IMR-90 (cell line): Measurements from ENCODE around the gene CTBP1. TPM values are rescaled to one million over a fixed set of nuclear protein-coding genes. Genes with fewer than 3 reads are reported as not detected.

ENCODE experiments used
- ATAC-seq: fragments of 200-7000 bp; cut with Tn5 transposase; 2 replicates; pipeline ENCODE4 v1.9.1; 2020; ENCODE audit warnings: low read depth, mild to moderate bottlenecking, moderate library complexity
- BruUV-seq: library from RNA; stranded (reverse); fragments of 400-500 nt; replicated peaks from 2 replicates; lab custom pipeline; 2021; lab: Mats Ljungman, UMichigan
- CTCF ChIA-PET: fragments of 300-600 bp; formaldehyde crosslinking; extraction: SDS; loops from one replicate; lab custom pipeline; 2021; ENCODE audit warnings: antibody characterized with exemption; lab: Yijun Ruan, JAX
- POLR2A ChIA-PET: fragments of 300-600 bp; sonication (Branson Sonifier 250); formaldehyde crosslinking; loops from one replicate; lab custom pipeline; 2022; ENCODE audit warnings: antibody characterized with exemption; ENCODE audit not compliant: unreplicated experiment; lab: Charles Lee
- DNase-seq: peaks from one replicate; pipeline ENCODE4 v3.0.0; 2013
- H2AFZ ChIP-seq: replicated peaks from 2 replicates; pipeline ENCODE3; 2013; ENCODE audit warnings: low read length, mild to moderate bottlenecking; ENCODE audit not compliant: poor library complexity
- H2AK5ac ChIP-seq: 2 replicates; pipeline ENCODE4 v1.6.1; 2013; ENCODE audit warnings: low read depth, low read length, inconsistent platforms
- H2AK9ac ChIP-seq: replicated peaks from 2 replicates; pipeline ENCODE3; 2013; ENCODE audit warnings: mild to moderate bottlenecking, low read depth, low read length, moderate library complexity; ENCODE audit not compliant: poor library complexity
- H2BK120ac ChIP-seq: 2 replicates; pipeline ENCODE4 v1.6.1; 2013; ENCODE audit warnings: low read depth, low read length, inconsistent platforms
- H2BK15ac ChIP-seq: 3 replicates; pipeline ENCODE4 v1.6.1; 2013; ENCODE audit warnings: low read depth, low read length, inconsistent platforms
- H2BK20ac ChIP-seq: 2 replicates; pipeline ENCODE4 v1.6.1; 2013; ENCODE audit warnings: low read depth, mild to moderate bottlenecking, inconsistent platforms, low read length, moderate library complexity
- H2BK5ac ChIP-seq: 2 replicates; pipeline ENCODE4 v1.6.1; 2013; ENCODE audit warnings: mild to moderate bottlenecking, low read depth, low read length, inconsistent platforms; ENCODE audit not compliant: poor library complexity, severe bottlenecking
- H3K14ac ChIP-seq: replicated peaks from 2 replicates; pipeline ENCODE4 v1.6.1; 2013; ENCODE audit warnings: low read depth, low read length, inconsistent platforms
- H3K18ac ChIP-seq: 2 replicates; pipeline ENCODE4 v1.6.1; 2013; ENCODE audit warnings: low read depth, low read length, control low read depth
- H3K23ac ChIP-seq: 2 replicates; pipeline ENCODE4 v1.6.1; 2013; ENCODE audit warnings: low read depth, low read length, inconsistent platforms
- H3K27ac ChIP-seq: 2 replicates; pipeline ENCODE4 v1.5.1; 2013; ENCODE audit warnings: mild to moderate bottlenecking, control low read depth, low read length; ENCODE audit not compliant: insufficient read depth
- H3K27me3 ChIP-seq: 2 replicates; pipeline ENCODE4 v1.6.1; 2013; ENCODE audit warnings: low read length; ENCODE audit not compliant: control insufficient read depth, insufficient read depth
- H3K36me3 ChIP-seq: 2 replicates; pipeline ENCODE4 v1.6.1; 2013; ENCODE audit warnings: low read length, mixed read lengths; ENCODE audit not compliant: control insufficient read depth, insufficient read depth
- H3K4ac ChIP-seq: 2 replicates; pipeline ENCODE4 v1.6.1; 2013; ENCODE audit warnings: low read depth, low read length, inconsistent platforms
- H3K4me1 ChIP-seq: 2 replicates; pipeline ENCODE4 v1.6.1; 2013; ENCODE audit warnings: low read length, mixed read lengths; ENCODE audit not compliant: control insufficient read depth, insufficient read depth
- H3K4me2 ChIP-seq: 2 replicates; pipeline ENCODE4 v1.6.1; 2013; ENCODE audit warnings: low read depth, mild to moderate bottlenecking, control low read depth, low read length, moderate library complexity
- H3K4me3 ChIP-seq: 2 replicates; pipeline ENCODE4 v1.5.1; 2013; ENCODE audit warnings: low read depth, mild to moderate bottlenecking, control low read depth, low read length, moderate library complexity; ENCODE audit not compliant: insufficient read depth
- H3K56ac ChIP-seq: 2 replicates; pipeline ENCODE4 v1.6.1; 2013; ENCODE audit warnings: low read length, inconsistent platforms; ENCODE audit not compliant: insufficient read depth; ENCODE audit errors: extremely low read depth
- H3K79me1 ChIP-seq, 2 experiments: 2 replicates each; pipeline ENCODE4 v1.6.1; 2013; ENCODE audit warnings: low read length in 2 of 2, inconsistent platforms in 1 of 2, low read depth in 1 of 2
- H3K9ac ChIP-seq: 2 replicates; pipeline ENCODE4 v1.6.1; 2013; ENCODE audit warnings: low read depth, low read length, control low read depth
- H3K9me1 ChIP-seq: 2 replicates; pipeline ENCODE4 v1.6.1; 2013; ENCODE audit warnings: low read length, inconsistent platforms; ENCODE audit not compliant: insufficient read depth
- H3K9me3 ChIP-seq: 2 replicates; pipeline ENCODE4 v1.6.1; 2013; ENCODE audit warnings: low read length; ENCODE audit not compliant: control insufficient read depth, insufficient read depth
- H4K20me1 ChIP-seq: 2 replicates; pipeline ENCODE4 v1.6.1; 2013; ENCODE audit warnings: low read length, inconsistent platforms; ENCODE audit not compliant: insufficient read depth
- H4K5ac ChIP-seq: 2 replicates; pipeline ENCODE4 v1.6.1; 2013; ENCODE audit warnings: mild to moderate bottlenecking, low read depth, low read length, control low read depth
- H4K8ac ChIP-seq, 2 experiments: 2 replicates each; pipeline ENCODE4 v1.6.1; 2013; ENCODE audit warnings: low read depth in 2 of 2, low read length in 2 of 2, control low read depth in 1 of 2, inconsistent platforms in 1 of 2
- H4K91ac ChIP-seq: 2 replicates; pipeline ENCODE4 v1.6.1; 2013; ENCODE audit warnings: low read depth, low read length, inconsistent platforms; ENCODE audit not compliant: insufficient read depth
- CEBPB ChIP-seq: IDR thresholded peaks from 2 replicates; pipeline ENCODE4 v1.6.1; 2012; ENCODE audit warnings: low read depth, low read length, improper control_type of control experiment
- CHD1 ChIP-seq: IDR thresholded peaks from 2 replicates; pipeline ENCODE4 v1.6.1; 2012; ENCODE audit warnings: low read depth, low read length, improper control_type of control experiment
- FOS ChIP-seq: fragments of 150-350 bp; IDR thresholded peaks from 2 replicates; pipeline ENCODE4 v1.6.1; 2016; ENCODE audit warnings: low read depth, low read length
- MAFK ChIP-seq: IDR thresholded peaks from 2 replicates; pipeline ENCODE4 v1.6.1; 2012; ENCODE audit warnings: low read depth, low read length, improper control_type of control experiment
- MAZ ChIP-seq: IDR thresholded peaks from 2 replicates; pipeline ENCODE4 v1.6.1; 2012; ENCODE audit warnings: low read depth, mild to moderate bottlenecking, low read length, improper control_type of control experiment, moderate library complexity, borderline replicate concordance
- MXI1 ChIP-seq: IDR thresholded peaks from 2 replicates; pipeline ENCODE4 v1.6.1; 2012; ENCODE audit warnings: low read depth, mild to moderate bottlenecking, low read length, moderate library complexity, borderline replicate concordance
- NFE2L2 ChIP-seq: fragments of 150-350 bp; IDR thresholded peaks from 2 replicates; pipeline ENCODE4 v1.6.1; 2016; ENCODE audit warnings: low read depth, mild to moderate bottlenecking, low read length
- RAD21 ChIP-seq: IDR thresholded peaks from 2 replicates; pipeline ENCODE4 v1.6.1; 2012; ENCODE audit warnings: low read length, improper control_type of control experiment
- RFX5 ChIP-seq: IDR thresholded peaks from 2 replicates; pipeline ENCODE4 v1.8.0; 2012; ENCODE audit warnings: low read depth, mild to moderate bottlenecking, low read length, moderate library complexity
- SMC3 ChIP-seq: fragments of 150-350 bp; IDR thresholded peaks from 2 replicates; pipeline ENCODE4 v1.6.1; 2016; ENCODE audit warnings: low read depth, mild to moderate bottlenecking, antibody characterized with exemption, low read length, moderate library complexity
- WGBS, 2 experiments: methylation state at CpG; one replicate each; pipeline versions ENCODE4 v1.1.5 to v1.1.7; 2013; ENCODE audit warnings: missing lambda C conversion rate in 2 of 2; ENCODE audit not compliant: insufficient read length in 1 of 2; ENCODE audit errors: extremely low coverage in 2 of 2; 5-methylcytosine and 5-hydroxymethylcytosine counted together
- dilution Hi-C: fragments of 300-500 bp; cut with HindIII; formaldehyde crosslinking; loops from one replicate; pipeline ENCODE4 v1.14.3; 2018; ENCODE audit warnings: low sequenced_read_pairs; ENCODE audit not compliant: unreplicated experiment
- in situ Hi-C: fragments of 300-500 bp; cut with MboI; formaldehyde crosslinking; loops from 3 replicates; pipeline ENCODE4 v1.14.3; 2019; ENCODE audit warnings: low sequenced_read_pairs, inconsistent platforms, mixed read lengths
- intact Hi-C: fragments of 100-400 bp; cut with micrococcal nuclease; formaldehyde crosslinking; loops from 2 replicates; pipeline ENCODE4 v1.10.0; 2022
- polyA plus RNA-seq, 3 experiments: library from polyadenylated mRNA; depleted of rRNA; stranded (reverse); fragments of >200 nt; gene quantifications; 2 replicates each; pipeline ENCODE4 v1.2.3, GENCODE V29; 2012; ENCODE audit warnings: low replicate concordance in 1 of 3
- total RNA-seq: library from RNA; depleted of rRNA; stranded (reverse); fragments of >200 nt; gene quantifications from 2 replicates; pipeline ENCODE4 v1.2.3, GENCODE V29; 2012
- TF ChIP-seq, protein P1 (sequence below): fragments of 150-350 bp; IDR thresholded peaks from 2 replicates; pipeline ENCODE4 v1.6.1; 2016; ENCODE audit warnings: low read depth, mild to moderate bottlenecking, low read length, moderate library complexity, borderline replicate concordance
- TF ChIP-seq, protein P2 (sequence below): fragments of 150-350 bp; IDR thresholded peaks from 2 replicates; pipeline ENCODE4 v1.6.1; 2017; ENCODE audit warnings: mild to moderate bottlenecking, antibody characterized with exemption, low read length, low read depth

The CTBP1 gene
- total and polyA plus RNA-seq, 2 of the 4 experiments (the other 2 are of a cell fraction) = 147 to 212 TPM

DNA sequence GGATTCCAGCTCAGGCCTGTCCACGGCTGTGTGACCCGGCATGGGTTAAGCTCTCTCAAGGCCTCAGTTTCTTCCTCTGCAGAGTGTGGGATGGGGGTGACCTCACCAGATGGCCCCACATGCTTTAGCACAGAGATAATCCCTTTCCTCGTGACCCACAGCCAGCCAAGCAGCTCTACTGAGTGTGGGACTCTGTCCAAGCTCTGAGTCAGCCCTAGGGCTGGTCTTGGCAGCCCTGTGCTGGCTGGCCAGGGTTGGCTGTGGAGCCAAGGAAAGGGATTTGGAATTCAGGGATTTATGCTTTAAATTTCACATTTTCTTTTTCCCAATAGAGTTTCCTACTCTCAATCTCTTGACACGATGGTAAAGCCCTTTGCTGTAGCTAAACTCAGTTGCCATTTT lies 56.8 kb downstream of the CTBP1 start (continued):
- TF ChIP-seq RFX5 (no peak), CHD1 (no peak), MAZ (peak; percentile 47; the same call in 1 of the 2 replicates), RAD21 (no peak)

DNA sequence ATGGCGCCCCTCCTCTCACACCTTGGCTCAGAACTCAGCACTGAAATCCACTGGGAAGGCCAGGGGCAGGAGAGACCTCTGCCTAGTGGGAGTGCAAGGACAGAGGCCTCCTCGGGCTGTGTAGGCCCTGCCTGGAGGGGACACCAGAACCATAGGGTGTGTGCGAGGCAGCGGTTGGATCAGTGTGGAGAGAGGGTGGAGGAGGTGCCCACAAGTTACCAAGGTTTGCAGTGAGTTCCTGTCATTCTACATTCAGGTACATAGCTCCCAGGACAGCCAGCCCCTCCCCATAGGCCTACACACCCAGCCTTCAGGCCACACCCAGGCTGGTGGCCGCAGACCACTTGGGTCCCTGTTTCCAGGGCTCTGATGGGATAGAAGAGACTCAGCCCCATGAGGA lies 57.3 kb downstream of the CTBP1 start:
- peak overlapping the region; percentile 97 for H2BK20ac ChIP-seq
- H2AK9ac ChIP-seq = peak overlapping the region; percentile 96
- DNase-seq = no peak
- no peaks in the 10 kb centered on the region for H3K9me3 ChIP-seq
- in situ Hi-C loops = no loop called here
- peak overlapping the region; percentile 93 for H2BK5ac ChIP-seq
- H3K27me3 ChIP-seq = no peaks in the 10 kb centered on the region
- dilution Hi-C loops = no loop called here
- H2BK15ac ChIP-seq = peak overlapping the region; percentile 95; the same call in 2 of the 3 replicates
- H3K9me1 ChIP-seq = peaks cover 21% of the 10 kb centered on the region
- peak overlapping the region; percentile 73 for H2AFZ ChIP-seq
- no peak overlapping the region for H3K4me3 ChIP-seq
- H4K5ac ChIP-seq = peak overlapping the region; percentile 82
- H3K4me2 ChIP-seq = no peak overlapping the region
- WGBS, 2 experiments = no CpG with 5 or more reads among the region's 5 CpGs
- peak overlapping the region; percentile 97 for H3K27ac ChIP-seq
- H3K23ac ChIP-seq = peak overlapping the region; percentile 84
- H3K56ac ChIP-seq = peak overlapping the region; percentile 69; the same call in 1 of the 2 replicates
- H4K91ac ChIP-seq = peak overlapping the region; percentile 97
- peak overlapping the region; percentile 98 for H3K4ac ChIP-seq
- H3K18ac ChIP-seq = peak overlapping the region; percentile 53
- H3K14ac ChIP-seq = peak overlapping the region; percentile 97
- BruUV-seq = no TSS peak
- peak; percentile 0 for ATAC-seq
- H4K20me1 ChIP-seq = no peaks in the 10 kb centered on the region
- H3K4me1 ChIP-seq = peaks cover 33% of the 10 kb centered on the region
- H3K9ac ChIP-seq = peak overlapping the region; percentile 61
- no peaks in the 10 kb centered on the region; the same call in 1 of the 2 replicates for H3K36me3 ChIP-seq
- peak overlapping the region; percentile 100 for H2AK5ac ChIP-seq
- peak overlapping the region; percentile 98 for H2BK120ac ChIP-seq
- POLR2A ChIA-PET = interaction anchor here (0.8 to 1.5 kb wide), 3 partner anchors 8 to 11 kb away, joined by 3 to 5 read pairs (median 5); no protein-coding TSS in a partner anchor
- peak overlapping the region; percentile 92 to 95 for H4K8ac ChIP-seq
- H3K79me1 ChIP-seq = peaks cover 0 to 29% of the 10 kb centered on the region in 2 experiments; a peak in 2 of 4 replicates
- CTCF ChIA-PET = interaction anchor here (1.0 to 1.3 kb wide), 3 partner anchors 8 to 27 kb away, joined by 3 to 9 read pairs (median 4); no protein-coding TSS in a partner anchor
- intact Hi-C loops = no loop called here
- TF ChIP-seq NFE2L2 (no peak), MAFK (no peak), RAD21 (no peak), MXI1 (no peak), CEBPB (no peak), MAZ (no peak), FOS (no peak), CHD1 (no peak), SMC3 (no peak), RFX5 (no peak)
- TF ChIP-seq, protein P1, sequence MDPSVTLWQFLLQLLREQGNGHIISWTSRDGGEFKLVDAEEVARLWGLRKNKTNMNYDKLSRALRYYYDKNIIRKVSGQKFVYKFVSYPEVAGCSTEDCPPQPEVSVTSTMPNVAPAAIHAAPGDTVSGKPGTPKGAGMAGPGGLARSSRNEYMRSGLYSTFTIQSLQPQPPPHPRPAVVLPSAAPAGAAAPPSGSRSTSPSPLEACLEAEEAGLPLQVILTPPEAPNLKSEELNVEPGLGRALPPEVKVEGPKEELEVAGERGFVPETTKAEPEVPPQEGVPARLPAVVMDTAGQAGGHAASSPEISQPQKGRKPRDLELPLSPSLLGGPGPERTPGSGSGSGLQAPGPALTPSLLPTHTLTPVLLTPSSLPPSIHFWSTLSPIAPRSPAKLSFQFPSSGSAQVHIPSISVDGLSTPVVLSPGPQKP = no peak
- TF ChIP-seq, protein P2, sequence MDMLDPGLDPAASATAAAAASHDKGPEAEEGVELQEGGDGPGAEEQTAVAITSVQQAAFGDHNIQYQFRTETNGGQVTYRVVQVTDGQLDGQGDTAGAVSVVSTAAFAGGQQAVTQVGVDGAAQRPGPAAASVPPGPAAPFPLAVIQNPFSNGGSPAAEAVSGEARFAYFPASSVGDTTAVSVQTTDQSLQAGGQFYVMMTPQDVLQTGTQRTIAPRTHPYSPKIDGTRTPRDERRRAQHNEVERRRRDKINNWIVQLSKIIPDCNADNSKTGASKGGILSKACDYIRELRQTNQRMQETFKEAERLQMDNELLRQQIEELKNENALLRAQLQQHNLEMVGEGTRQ = no peak
